GM12878 (cell line): ENCODE data around the gene DNAAF5. TPM values are rescaled to one million over a fixed set of nuclear protein-coding genes. Genes with fewer than 3 reads are reported as not detected.

Experiments
- CREB1 ChIP-seq: IDR thresholded peaks from 2 replicates; pipeline ENCODE4 v1.6.1; 2012; ENCODE audit warnings: low read depth, mild to moderate bottlenecking, inconsistent platforms
- CTCF ChIP-seq, 3 experiments: IDR thresholded peaks in 2 of 3; conservative IDR thresholded peaks in 1 of 3; 2 replicates each; pipeline ENCODE4 v1.5.1; 2011; ENCODE audit warnings: low read depth in 3 of 3, low read length in 3 of 3, mild to moderate bottlenecking in 3 of 3, control low read depth in 2 of 3, moderate library complexity in 2 of 3, inconsistent platforms in 1 of 3, mixed read lengths in 1 of 3; ENCODE audit not compliant: control insufficient read depth in 2 of 3, insufficient read depth in 1 of 3; ENCODE audit errors: extremely low read depth in 1 of 3
- EZH2 ChIP-seq: IDR thresholded peaks from 2 replicates; pipeline ENCODE4 v1.6.1; 2012; ENCODE audit warnings: low read depth, mild to moderate bottlenecking, control low read depth, inconsistent platforms, low read length, borderline replicate concordance; ENCODE audit not compliant: control insufficient read depth
- FOXK2 ChIP-seq: fragments of 450-650 bp; IDR thresholded peaks from 2 replicates; pipeline ENCODE4 v1.6.1; 2017; ENCODE audit warnings: mild to moderate bottlenecking, moderate library complexity
- IRF3 ChIP-seq: fragments of 450-650 bp; IDR thresholded peaks from 2 replicates; pipeline ENCODE4 v1.6.1; 2014; ENCODE audit warnings: mild to moderate bottlenecking
- IRF4 ChIP-seq: IDR thresholded peaks from 2 replicates; pipeline ENCODE4 v1.6.1; 2011; ENCODE audit warnings: low read depth, low read length
- NFYB ChIP-seq: IDR thresholded peaks from 2 replicates; pipeline ENCODE4 v1.6.1; 2011; ENCODE audit warnings: low read depth, mild to moderate bottlenecking, low read length, improper control_type of control experiment, moderate library complexity; ENCODE audit not compliant: insufficient read depth
- NKRF ChIP-seq: fragments of 450-650 bp; conservative IDR thresholded peaks from 2 replicates; pipeline ENCODE4 v1.6.1; 2017; ENCODE audit warnings: mild to moderate bottlenecking, moderate library complexity
- NR2F1 ChIP-seq: fragments of 450-650 bp; conservative IDR thresholded peaks from 2 replicates; pipeline ENCODE4 v1.6.1; 2017; ENCODE audit warnings: mild to moderate bottlenecking
- POLR2A ChIP-seq: IDR thresholded peaks from 2 replicates; pipeline ENCODE4 v1.6.1; 2011; ENCODE audit warnings: low read depth, mild to moderate bottlenecking, low read length
- RBBP5 ChIP-seq: fragments of 200-600 bp; sonication (generic); conservative IDR thresholded peaks from 2 replicates; pipeline ENCODE4 v1.6.1; 2016
- SKIL ChIP-seq: fragments of 450-650 bp; IDR thresholded peaks from 2 replicates; pipeline ENCODE4 v1.6.1; 2017; ENCODE audit warnings: mild to moderate bottlenecking, low read depth, inconsistent platforms; ENCODE audit not compliant: poor library complexity, severe bottlenecking
- TCF12 ChIP-seq: IDR thresholded peaks from 2 replicates; pipeline ENCODE4 v1.6.1; 2011; ENCODE audit warnings: low read depth, mild to moderate bottlenecking, low read length
- ZBTB33 ChIP-seq: fragments of 450-650 bp; IDR thresholded peaks from 2 replicates; pipeline ENCODE4 v1.6.1; 2017; ENCODE audit warnings: mild to moderate bottlenecking
- ZBTB40 ChIP-seq: fragments of 450-650 bp; IDR thresholded peaks from 2 replicates; pipeline ENCODE4 v1.6.1; 2016; ENCODE audit warnings: mild to moderate bottlenecking, moderate library complexity, borderline replicate concordance
- ZNF207 ChIP-seq: fragments of 450-650 bp; IDR thresholded peaks from 2 replicates; pipeline ENCODE4 v1.6.1; 2014; ENCODE audit warnings: antibody characterized with exemption, mild to moderate bottlenecking, borderline replicate concordance
- polyA plus RNA-seq, 11 experiments: library from polyadenylated mRNA; depleted of rRNA in 4 of 11; unstranded in 6 of 11; stranded (reverse) in 5 of 11; fragments of >200 nt; fragmentation: Nextera tagmentation in 4 of 11; fragmentation: Illumina TruSeq in 1 of 11; extraction: Ambion mirVana in 4 of 11; extraction: Trizol in 1 of 11; gene quantifications; 1 replicate in 1 of 11; 2 replicates in 10 of 11; pipeline versions ENCODE4 v1.2.1 to v1.2.3, GENCODE V29; 2011 to 2016; ENCODE audit warnings: inconsistent platforms in 2 of 11, missing spikeins in 2 of 11, low read depth in 1 of 11
- total RNA-seq, 4 experiments: library from RNA; depleted of rRNA in 3 of 4; stranded (reverse); fragments of >200 nt in 3 of 4; fragmentation: Illumina TruSeq in 1 of 4; extraction: Trizol in 1 of 4; gene quantifications; 2 replicates each; pipeline versions ENCODE4 v1.2.1 to v1.2.3, GENCODE V29; 2013 to 2021

The DNAAF5 gene
- total and polyA plus RNA-seq, 10 of the 15 experiments (the other 5 are each of a cell fraction or from before 2014, with no cell fraction given): 1.8 to 38.3 (median 9.2) TPM

GRCh38 chr7:816300-816750 is 89.8 kb downstream of the DNAAF5 start (continued):
- no peak for TF ChIP-seq ZBTB40
- no peak for TF ChIP-seq SKIL
- TF ChIP-seq ZNF207: no peak
- no peak for TF ChIP-seq CTCF (IDR thresholded peaks at IDR 0.05 in 2 of 3, conservative IDR thresholded peaks at IDR 0.05 in 1 of 3; ENCODE audit: control insufficient read depth in 2 of 3, extremely low read depth in 1 of 3, insufficient read depth in 1 of 3, low read depth in 3 of 3, low read length in 3 of 3)
- peak; percentile 86 for TF ChIP-seq NFYB
- TF ChIP-seq NKRF: no peak
- no peak for TF ChIP-seq TCF12
- no peak for TF ChIP-seq NR2F1
- no peak for TF ChIP-seq EZH2
- no peak for TF ChIP-seq ZBTB33
- no peak for TF ChIP-seq FOXK2
- no peak for TF ChIP-seq RBBP5
- TF ChIP-seq POLR2A: peak; percentile 83
- TF ChIP-seq IRF3: peak; percentile 63; the same call in 1 of the 2 replicates
- TF ChIP-seq IRF4: no peak
- TF ChIP-seq CREB1: peak; percentile 79
